ENCODE data around the gene GPR62.

- no peak for TF ChIP-seq CTCF (IDR thresholded peaks at IDR 0.05)
- TF ChIP-seq POLR2A (IDR thresholded peaks at IDR 0.05) = no peak
Measured at GRCh38 chr3:51935886-51936755, 19.1 kb upstream of the GPR62 start.
